Measurements from ENCODE around the gene CCDC60. TPM values are rescaled to one million over a fixed set of nuclear protein-coding genes. Genes with fewer than 3 reads are reported as not detected.

The CCDC60 gene
- total and polyA plus RNA-seq, 2 of the 13 experiments (the other 11 are each of a cell fraction or from before 2014, with no cell fraction given), result not detected

GRCh38 chr12:119417440-119417839 is 82.9 kb downstream of the CCDC60 start:
- no peak overlapping the region for H3K4me2 ChIP-seq (ENCODE audit: low read depth, low read length)
- BruUV-seq (replicated peaks), result no TSS peak
- FAIRE-seq (no peak), ATAC-seq (no peak), DNase-seq (ENCODE audit: low spot score) (no peak)
- in situ Hi-C loops (cut with HindIII; ENCODE audit: extremely low pct_ligation_motif_present, low pct_unique_long_range_greater_than_20kb), result loop anchor here (25.0 kb wide), 1 partner anchor 405 kb away; no protein-coding TSS in a partner anchor
- intact Hi-C loops (cut with micrococcal nuclease; ENCODE audit: unreplicated experiment), result no loop called here
- H3K4me3 ChIP-seq (replicated peaks in 1 of 3; ENCODE audit: insufficient read depth in 1 of 3, low read depth in 2 of 3, low read length in 3 of 3), result no peak overlapping the region
- no peaks in the 10 kb centered on the region for H3K36me3 ChIP-seq (replicated peaks in 1 of 2; ENCODE audit: control insufficient read depth in 1 of 2, insufficient read depth in 2 of 2, low read length in 2 of 2)
- no peaks in the 10 kb centered on the region for H3K9me3 ChIP-seq (ENCODE audit: low read length)
- H3K27me3 ChIP-seq (ENCODE audit: control insufficient read depth in 1 of 2, insufficient read depth in 2 of 2, low read length in 2 of 2), result peaks cover 0 to under 1% of the 10 kb centered on the region in 2 experiments; a peak in 1 of 5 replicates
- no peak overlapping the region for H2AFZ ChIP-seq (ENCODE audit: low read length)
- H4K20me1 ChIP-seq (ENCODE audit: insufficient read depth, low read length), result no peaks in the 10 kb centered on the region
- CTCF ChIA-PET (ENCODE audit: low intra/inter-chr PET ratio, low total read pairs), result no interaction called here
- H3K4me1 ChIP-seq (ENCODE audit: insufficient read depth, low read length), result no peaks in the 10 kb centered on the region
- no peak overlapping the region for H3K9ac ChIP-seq (ENCODE audit: insufficient read depth, low read depth, low read length)
- no peak overlapping the region for H3K27ac ChIP-seq (ENCODE audit: extremely low read length, insufficient read depth, low read length)
- no peaks in the 10 kb centered on the region for H3K79me2 ChIP-seq (ENCODE audit: insufficient read depth, low read length)
- POLR2A ChIA-PET, result no interaction called here
- TF ChIP-seq, protein P1, sequence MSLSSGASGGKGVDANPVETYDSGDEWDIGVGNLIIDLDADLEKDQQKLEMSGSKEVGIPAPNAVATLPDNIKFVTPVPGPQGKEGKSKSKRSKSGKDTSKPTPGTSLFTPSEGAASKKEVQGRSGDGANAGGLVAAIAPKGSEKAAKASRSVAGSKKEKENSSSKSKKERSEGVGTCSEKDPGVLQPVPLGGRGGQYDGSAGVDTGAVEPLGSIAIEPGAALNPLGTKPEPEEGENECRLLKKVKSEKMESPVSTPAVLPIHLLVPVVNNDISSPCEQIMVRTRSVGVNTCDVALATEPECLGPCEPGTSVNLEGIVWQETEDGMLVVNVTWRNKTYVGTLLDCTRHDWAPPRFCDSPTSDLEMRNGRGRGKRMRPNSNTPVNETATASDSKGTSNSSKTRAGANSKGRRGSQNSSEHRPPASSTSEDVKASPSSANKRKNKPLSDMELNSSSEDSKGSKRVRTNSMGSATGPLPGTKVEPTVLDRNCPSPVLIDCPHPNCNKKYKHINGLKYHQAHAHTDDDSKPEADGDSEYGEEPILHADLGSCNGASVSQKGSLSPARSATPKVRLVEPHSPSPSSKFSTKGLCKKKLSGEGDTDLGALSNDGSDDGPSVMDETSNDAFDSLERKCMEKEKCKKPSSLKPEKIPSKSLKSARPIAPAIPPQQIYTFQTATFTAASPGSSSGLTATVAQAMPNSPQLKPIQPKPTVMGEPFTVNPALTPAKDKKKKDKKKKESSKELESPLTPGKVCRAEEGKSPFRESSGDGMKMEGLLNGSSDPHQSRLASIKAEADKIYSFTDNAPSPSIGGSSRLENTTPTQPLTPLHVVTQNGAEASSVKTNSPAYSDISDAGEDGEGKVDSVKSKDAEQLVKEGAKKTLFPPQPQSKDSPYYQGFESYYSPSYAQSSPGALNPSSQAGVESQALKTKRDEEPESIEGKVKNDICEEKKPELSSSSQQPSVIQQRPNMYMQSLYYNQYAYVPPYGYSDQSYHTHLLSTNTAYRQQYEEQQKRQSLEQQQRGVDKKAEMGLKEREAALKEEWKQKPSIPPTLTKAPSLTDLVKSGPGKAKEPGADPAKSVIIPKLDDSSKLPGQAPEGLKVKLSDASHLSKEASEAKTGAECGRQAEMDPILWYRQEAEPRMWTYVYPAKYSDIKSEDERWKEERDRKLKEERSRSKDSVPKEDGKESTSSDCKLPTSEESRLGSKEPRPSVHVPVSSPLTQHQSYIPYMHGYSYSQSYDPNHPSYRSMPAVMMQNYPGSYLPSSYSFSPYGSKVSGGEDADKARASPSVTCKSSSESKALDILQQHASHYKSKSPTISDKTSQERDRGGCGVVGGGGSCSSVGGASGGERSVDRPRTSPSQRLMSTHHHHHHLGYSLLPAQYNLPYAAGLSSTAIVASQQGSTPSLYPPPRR (CRISPR knock-in tag; IDR thresholded peaks at IDR 0.05; ENCODE audit: borderline replicate concordance), result no peak
- TF ChIP-seq, protein P2, sequence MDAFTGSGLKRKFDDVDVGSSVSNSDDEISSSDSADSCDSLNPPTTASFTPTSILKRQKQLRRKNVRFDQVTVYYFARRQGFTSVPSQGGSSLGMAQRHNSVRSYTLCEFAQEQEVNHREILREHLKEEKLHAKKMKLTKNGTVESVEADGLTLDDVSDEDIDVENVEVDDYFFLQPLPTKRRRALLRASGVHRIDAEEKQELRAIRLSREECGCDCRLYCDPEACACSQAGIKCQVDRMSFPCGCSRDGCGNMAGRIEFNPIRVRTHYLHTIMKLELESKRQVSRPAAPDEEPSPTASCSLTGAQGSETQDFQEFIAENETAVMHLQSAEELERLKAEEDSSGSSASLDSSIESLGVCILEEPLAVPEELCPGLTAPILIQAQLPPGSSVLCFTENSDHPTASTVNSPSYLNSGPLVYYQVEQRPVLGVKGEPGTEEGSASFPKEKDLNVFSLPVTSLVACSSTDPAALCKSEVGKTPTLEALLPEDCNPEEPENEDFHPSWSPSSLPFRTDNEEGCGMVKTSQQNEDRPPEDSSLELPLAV (CRISPR knock-in tag; conservative IDR thresholded peaks at IDR 0.05; ENCODE audit: low read depth), result no peak
- TF ChIP-seq IRX3 (CRISPR knock-in tag; IDR thresholded peaks at IDR 0.05; ENCODE audit: borderline replicate concordance, low read depth) (no peak), ZNF143 (CRISPR knock-in tag; IDR thresholded peaks at IDR 0.05) (no peak), ZFX (CRISPR knock-in tag; IDR thresholded peaks at IDR 0.05; ENCODE audit: low read depth) (no peak), ZNF557 (CRISPR knock-in tag; IDR thresholded peaks at IDR 0.05) (no peak), ZNF839 (CRISPR knock-in tag; IDR thresholded peaks at IDR 0.05; ENCODE audit: borderline replicate concordance) (no peak), GRHL1 (CRISPR knock-in tag; conservative IDR thresholded peaks at IDR 0.05) (no peak)
- TF ChIP-seq, protein P3, sequence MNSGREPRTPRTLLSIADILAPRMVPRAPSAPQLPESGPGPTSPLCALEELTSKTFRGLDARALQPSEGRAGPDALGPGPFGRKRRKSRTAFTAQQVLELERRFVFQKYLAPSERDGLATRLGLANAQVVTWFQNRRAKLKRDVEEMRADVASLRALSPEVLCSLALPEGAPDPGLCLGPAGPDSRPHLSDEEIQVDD (CRISPR knock-in tag; IDR thresholded peaks at IDR 0.05; ENCODE audit: borderline replicate concordance), result no peak
